NCI-H2029 treated with DMSO at 0.1 percent for 48 hours (cell line): ENCODE results near the gene S100A3.
A peak's percentile ranks its signal among the peaks of the same experiment; 100 is the strongest.
"Not testable (repeated sequence)": the region's sequence is repeated elsewhere in the genome, so short reads cannot be mapped to it uniquely, and the experiment has no call there.

Source experiments
- DNase-seq: peaks from one replicate; lab custom pipeline; 2025; lab: John Stamatoyannopoulos, UW

The S100A3 gene

GRCh38 chr1:153548722-153549688 lies at the start of gene S100A3:
Gene S100A3, minus strand, starts transcription at chr1:153549258. Its CDS starts 773 bp downstream, at chr1:153548485.
- no peak for DNase-seq

GRCh38 chr1:153598309-153599172 lies 49.5 kb upstream of the S100A3 start:
- DNase-seq: no peak

- DNase-seq: no peak
Measured at GRCh38 chr1:153597206-153597605, 48.1 kb upstream of the S100A3 start.

GRCh38 chr1:153592748-153593147 lies 43.7 kb upstream of the S100A3 start:
- no peak for DNase-seq

GRCh38 chr1:153588482-153588881 lies 39.4 kb upstream of the S100A3 start:
- DNase-seq: no peak

- DNase-seq: not testable (repeated sequence)
Measured at GRCh38 chr1:153588033-153588432, 39.0 kb upstream of the S100A3 start.

GRCh38 chr1:153587314-153587713 lies 38.3 kb upstream of the S100A3 start:
- no peak for DNase-seq

- no peak for DNase-seq
Measured at GRCh38 chr1:153586347-153586746, 37.3 kb upstream of the S100A3 start.

GRCh38 chr1:153585006-153585405 lies 35.9 kb upstream of the S100A3 start:
- DNase-seq: no peak

GRCh38 chr1:153583976-153584375 lies 34.9 kb upstream of the S100A3 start:
- DNase-seq: no peak

- DNase-seq: not testable (repeated sequence)
Measured at GRCh38 chr1:153583514-153583913, 34.5 kb upstream of the S100A3 start.

- DNase-seq: not testable (repeated sequence)
Measured at GRCh38 chr1:153582836-153583235, 33.8 kb upstream of the S100A3 start.

GRCh38 chr1:153578936-153579335 lies 29.9 kb upstream of the S100A3 start:
- DNase-seq: no peak

GRCh38 chr1:153578490-153578889 lies 29.4 kb upstream of the S100A3 start:
- no peak for DNase-seq

GRCh38 chr1:153577624-153578051 lies 28.6 kb upstream of the S100A3 start:
- DNase-seq: no peak

- DNase-seq: no peak
Measured at GRCh38 chr1:153577138-153577537, 28.1 kb upstream of the S100A3 start.

- DNase-seq: not testable (repeated sequence)
Measured at GRCh38 chr1:153575497-153575896, 26.4 kb upstream of the S100A3 start.

- DNase-seq: not testable (repeated sequence)
Measured at GRCh38 chr1:153575081-153575491, 26.0 kb upstream of the S100A3 start.

GRCh38 chr1:153573351-153573750 lies 24.3 kb upstream of the S100A3 start:
- no peak for DNase-seq

- peak; percentile 65 for DNase-seq
Measured at GRCh38 chr1:153572569-153573015, 23.5 kb upstream of the S100A3 start.

GRCh38 chr1:153571706-153572105 lies 22.6 kb upstream of the S100A3 start:
- no peak for DNase-seq

GRCh38 chr1:153570874-153571273 lies 21.8 kb upstream of the S100A3 start:
- DNase-seq: no peak
